Activated T-helper 2 cell treated with anti-CD3 and anti-CD28 coated beads, Interferon-gamma antibody, Interleukin-2, Interleukin-4, amounts not matched to agents 10 μg/mL and 5 μg/mL and 100 μg/mL, durations not matched to agents 14 hours and 24 hours and 36 hours (primary cell): ENCODE measurements around the gene DNAH10. TPM values are rescaled to one million over a fixed set of nuclear protein-coding genes. Genes with fewer than 3 reads are reported as not detected.
"Not testable (repeated sequence)": the region's sequence is repeated elsewhere in the genome, so short reads cannot be mapped to it uniquely, and the experiment has no call there.

ENCODE experiments used
- DNase-seq: peaks from one replicate; pipeline ENCODE4 v3.0.0; 2021; ENCODE audit warnings: low spot score
- H3K27ac Mint-ChIP-seq: one replicate; pipeline ENCODE4 v1.8.0; 2021; ENCODE audit warnings: mixed read lengths
- H3K27me3 Mint-ChIP-seq: one replicate; pipeline ENCODE4 v1.8.0; 2021; ENCODE audit warnings: low read depth, mixed read lengths
- H3K36me3 Mint-ChIP-seq: one replicate; pipeline ENCODE4 v1.8.0; 2021; ENCODE audit warnings: low read depth, mixed read lengths
- H3K4me1 Mint-ChIP-seq: one replicate; pipeline ENCODE4 v1.8.0; 2021; ENCODE audit warnings: low read depth, mixed read lengths
- H3K4me3 Mint-ChIP-seq: one replicate; pipeline ENCODE4 v1.8.0; 2021; ENCODE audit warnings: low read depth, mild to moderate bottlenecking, moderate library complexity, mixed read lengths
- H3K9me3 Mint-ChIP-seq: one replicate; pipeline ENCODE4 v1.8.0; 2021; ENCODE audit warnings: mixed read lengths
- intact Hi-C: fragments of 100-400 bp; cut with micrococcal nuclease; formaldehyde crosslinking; loops from one replicate; pipeline ENCODE4 v1.15.1; 2023
- total RNA-seq: library from RNA; stranded (reverse); gene quantifications from 2 replicates; pipeline ENCODE4 v1.2.3, GENCODE V29; 2022

Gene DNAH10
- total RNA-seq, 1 donor from 2014 or later, result 0.25 TPM

- no peak overlapping the region for H3K27ac Mint-ChIP-seq
- intact Hi-C loops, result no loop called here
- DNase-seq, result no peak
- H3K4me3 Mint-ChIP-seq, result no peak overlapping the region
- H3K36me3 Mint-ChIP-seq, result peaks cover 20% of the 10 kb centered on the region
- H3K27me3 Mint-ChIP-seq, result no peaks in the 10 kb centered on the region
- H3K4me1 Mint-ChIP-seq, result peaks cover 20% of the 10 kb centered on the region
- H3K9me3 Mint-ChIP-seq, result no peaks in the 10 kb centered on the region
Observed at GRCh38 chr12:123941624-123942237, 179.6 kb downstream of the DNAH10 start.

GRCh38 chr12:123942238-123942653 lies 180.1 kb downstream of the DNAH10 start:
- H3K4me1 Mint-ChIP-seq, result peaks cover 20% of the 10 kb centered on the region
- H3K4me3 Mint-ChIP-seq, result no peak overlapping the region
- H3K36me3 Mint-ChIP-seq, result peaks cover 18% of the 10 kb centered on the region
- no peaks in the 10 kb centered on the region for H3K27me3 Mint-ChIP-seq
- intact Hi-C loops, result no loop called here
- no peaks in the 10 kb centered on the region for H3K9me3 Mint-ChIP-seq
- no peak overlapping the region for H3K27ac Mint-ChIP-seq
- DNase-seq, result no peak

DNA sequence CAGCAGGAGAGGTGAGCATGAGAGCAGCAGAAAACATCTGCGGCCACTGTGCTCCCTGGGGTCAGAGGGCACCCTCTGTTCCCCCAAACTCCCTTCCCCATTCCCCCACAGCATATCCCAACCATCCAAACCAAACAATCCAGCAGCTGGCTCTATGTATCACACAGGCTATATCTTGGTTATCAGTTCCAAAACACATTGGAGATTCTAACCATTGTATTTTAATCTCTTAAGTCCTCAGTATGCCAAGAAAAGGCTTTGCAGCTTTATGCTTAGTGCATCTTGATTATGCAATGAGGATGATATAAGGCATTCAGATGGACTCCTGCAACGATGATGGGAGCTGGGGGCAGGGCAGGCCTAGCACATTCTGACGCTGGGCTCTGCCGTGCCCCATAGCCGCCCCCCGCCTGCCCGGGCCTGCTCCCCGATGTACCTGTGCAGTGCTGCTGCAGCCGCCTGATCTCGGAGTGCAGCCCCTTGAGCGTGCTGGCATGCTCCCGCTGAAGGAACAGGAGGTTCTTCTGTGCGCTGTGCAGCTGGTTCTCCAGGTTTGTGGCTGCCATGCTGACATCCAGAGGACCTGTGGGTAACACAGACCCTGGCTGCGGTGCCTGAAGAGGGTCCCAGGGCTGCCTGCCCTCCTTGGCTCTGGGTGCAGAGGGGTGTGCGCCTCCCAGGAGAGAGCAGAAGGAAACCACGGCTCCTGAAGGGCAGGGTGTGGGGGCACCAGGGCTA lies 181.0 kb downstream of the DNAH10 start:
- peaks cover 12% of the 10 kb centered on the region for H3K4me1 Mint-ChIP-seq
- H3K9me3 Mint-ChIP-seq, result no peaks in the 10 kb centered on the region
- H3K4me3 Mint-ChIP-seq, result no peak overlapping the region
- DNase-seq, result no peak
- H3K27me3 Mint-ChIP-seq, result no peaks in the 10 kb centered on the region
- intact Hi-C loops, result no loop called here
- no peak overlapping the region for H3K27ac Mint-ChIP-seq
- peaks cover 15% of the 10 kb centered on the region for H3K36me3 Mint-ChIP-seq

DNA sequence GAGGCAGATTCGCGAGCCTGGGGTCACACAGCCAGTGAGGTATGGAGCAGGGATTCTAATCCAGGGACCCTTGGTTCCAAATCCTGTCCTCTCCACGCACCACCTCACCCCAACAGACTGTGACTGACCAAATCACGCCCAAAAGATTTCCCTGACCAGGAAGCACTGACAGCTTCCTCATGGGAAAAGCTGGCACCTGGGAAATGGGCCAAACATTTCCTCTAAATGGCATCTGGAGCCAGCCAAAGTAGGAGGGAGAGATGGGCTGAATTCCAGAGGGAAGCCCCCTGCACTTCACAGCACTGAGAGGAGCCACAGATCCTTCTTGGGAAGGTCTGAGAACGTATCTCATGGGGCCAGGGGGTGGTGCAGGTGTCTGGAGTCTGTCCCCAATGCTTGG lies 181.7 kb downstream of the DNAH10 start:
- no peaks in the 10 kb centered on the region for H3K9me3 Mint-ChIP-seq
- intact Hi-C loops, result no loop called here
- no peaks in the 10 kb centered on the region for H3K27me3 Mint-ChIP-seq
- H3K27ac Mint-ChIP-seq, result no peak overlapping the region
- H3K4me3 Mint-ChIP-seq, result no peak overlapping the region
- peaks cover 4% of the 10 kb centered on the region for H3K4me1 Mint-ChIP-seq
- peaks cover 15% of the 10 kb centered on the region for H3K36me3 Mint-ChIP-seq
- DNase-seq, result no peak

GRCh38 chr12:123944696-123945095 lies 182.6 kb downstream of the DNAH10 start:
- Mint-ChIP-seq H3K9me3 (no peaks in the 10 kb centered on the region), H3K36me3 (peaks cover 15% of the 10 kb centered on the region)

DNA sequence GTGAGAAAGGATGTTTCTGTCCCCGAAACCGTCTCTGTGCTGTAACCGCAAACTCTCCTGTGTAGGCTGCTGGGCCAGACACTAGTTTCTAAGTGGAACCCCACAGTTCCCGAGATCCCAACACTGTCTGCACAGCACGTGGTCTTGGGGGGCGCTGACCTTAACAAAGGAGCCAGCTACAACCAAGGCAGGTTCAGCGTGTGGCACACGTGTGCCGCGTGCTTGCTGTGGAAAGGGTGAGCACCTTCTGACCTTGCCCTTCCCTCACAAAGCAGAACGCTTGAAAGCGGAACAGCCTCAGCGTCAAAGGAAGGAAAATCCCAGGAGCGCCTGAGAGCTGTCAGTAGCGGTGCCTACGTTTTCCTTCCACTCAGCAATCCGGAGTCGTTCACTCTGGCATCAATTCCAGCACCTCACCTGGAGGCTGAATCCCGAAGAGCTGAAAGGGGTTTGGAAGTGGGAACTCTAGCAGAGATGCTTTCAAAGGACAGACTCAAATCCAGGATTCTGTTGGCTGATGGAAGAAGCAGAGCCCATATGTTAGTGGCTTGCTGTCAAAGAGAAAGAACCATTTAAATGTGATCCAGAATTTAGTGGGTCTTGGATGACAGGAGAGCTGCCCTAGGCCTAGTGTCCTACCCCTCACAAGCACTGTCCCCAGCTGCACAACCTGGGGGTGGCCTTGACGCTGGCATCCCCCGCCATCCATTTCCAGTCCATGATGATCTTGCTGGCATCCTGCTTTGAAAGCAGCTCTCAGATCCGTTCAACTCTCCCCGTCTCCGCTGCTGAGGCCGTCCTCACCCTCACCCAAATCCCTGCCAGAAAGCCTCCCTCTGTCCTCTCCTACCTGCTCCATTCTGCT lies 183.4 kb downstream of the DNAH10 start:
- Mint-ChIP-seq H3K9me3 (no peaks in the 10 kb centered on the region), H3K27ac (no peak overlapping the region), H3K36me3 (peaks cover 15% of the 10 kb centered on the region), H3K4me3 (no peak overlapping the region), H3K27me3 (no peaks in the 10 kb centered on the region), H3K4me1 (no peaks in the 10 kb centered on the region)
- intact Hi-C loops, result no loop called here
- no peak for DNase-seq

More at GRCh38 chr12:123944696-123945095, 182.6 kb downstream of the DNAH10 start:
- no peaks in the 10 kb centered on the region for H3K27me3 Mint-ChIP-seq
- intact Hi-C loops, result no loop called here
- H3K4me3 Mint-ChIP-seq, result no peak overlapping the region
- no peaks in the 10 kb centered on the region for H3K4me1 Mint-ChIP-seq
- H3K27ac Mint-ChIP-seq, result no peak overlapping the region
- no peak for DNase-seq

- Mint-ChIP-seq H3K27me3 (no peaks in the 10 kb centered on the region), H3K27ac (no peak overlapping the region), H3K4me1 (no peaks in the 10 kb centered on the region), H3K4me3 (no peak overlapping the region), H3K9me3 (no peaks in the 10 kb centered on the region), H3K36me3 (peaks cover 15% of the 10 kb centered on the region)
- intact Hi-C loops, result no loop called here
- DNase-seq, result no peak
Observed at GRCh38 chr12:123946152-123946515, 184.0 kb downstream of the DNAH10 start.

DNA sequence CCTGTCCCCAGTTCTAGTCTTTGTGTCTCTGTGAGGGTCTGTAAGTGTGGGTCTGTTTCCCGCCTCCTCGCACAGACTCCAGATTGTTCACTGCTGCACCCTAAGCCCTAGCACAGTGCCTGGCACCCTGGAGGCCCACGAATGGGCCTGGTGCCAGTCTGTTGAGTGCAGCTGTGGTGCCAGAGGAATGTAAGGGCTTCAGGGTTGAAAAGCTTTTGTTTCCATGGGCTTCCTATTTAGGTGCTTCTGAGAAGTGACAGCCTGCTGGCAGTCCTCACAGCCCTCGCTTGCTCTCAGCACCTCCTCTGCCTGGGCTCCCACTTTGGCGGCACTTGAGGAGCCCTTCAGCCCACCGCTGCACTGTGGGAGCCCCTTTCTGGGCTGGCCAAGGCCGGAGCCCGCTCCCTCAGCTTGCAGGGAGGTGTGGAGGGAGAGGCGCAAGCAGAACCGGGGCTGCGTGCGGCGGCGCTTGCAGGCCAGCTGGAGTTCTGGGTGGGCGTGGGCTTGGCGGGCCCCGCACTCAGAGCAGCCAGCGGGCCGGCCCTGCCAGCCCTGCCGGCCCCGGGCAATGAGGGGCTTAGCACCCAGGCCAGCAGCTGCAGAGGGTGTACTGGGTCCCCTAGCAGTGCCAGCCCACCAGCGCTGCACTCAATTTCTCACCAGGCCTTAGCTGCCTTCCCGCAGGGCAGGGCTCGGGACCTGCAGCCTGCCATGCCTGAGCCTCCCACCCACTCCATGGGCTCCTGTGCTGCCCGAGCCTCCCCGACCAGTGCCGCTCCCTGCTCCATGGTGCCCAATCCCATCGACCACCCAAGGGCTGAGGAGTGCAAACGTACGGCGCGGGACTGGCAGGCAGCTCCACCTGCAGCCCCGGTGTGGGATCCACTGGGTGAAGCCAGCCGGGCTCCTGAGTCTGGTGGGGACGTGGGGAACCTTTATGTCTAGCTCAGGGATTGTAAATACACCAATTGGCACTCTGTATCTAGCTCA lies 184.7 kb downstream of the DNAH10 start:
- H3K27ac Mint-ChIP-seq, H3K27me3 Mint-ChIP-seq, H3K9me3 Mint-ChIP-seq, DNase-seq, H3K4me1 Mint-ChIP-seq, H3K4me3 Mint-ChIP-seq, intact Hi-C loops: not testable (repeated sequence)
- H3K36me3 Mint-ChIP-seq, result peaks cover 11% of the 10 kb centered on the region

DNA sequence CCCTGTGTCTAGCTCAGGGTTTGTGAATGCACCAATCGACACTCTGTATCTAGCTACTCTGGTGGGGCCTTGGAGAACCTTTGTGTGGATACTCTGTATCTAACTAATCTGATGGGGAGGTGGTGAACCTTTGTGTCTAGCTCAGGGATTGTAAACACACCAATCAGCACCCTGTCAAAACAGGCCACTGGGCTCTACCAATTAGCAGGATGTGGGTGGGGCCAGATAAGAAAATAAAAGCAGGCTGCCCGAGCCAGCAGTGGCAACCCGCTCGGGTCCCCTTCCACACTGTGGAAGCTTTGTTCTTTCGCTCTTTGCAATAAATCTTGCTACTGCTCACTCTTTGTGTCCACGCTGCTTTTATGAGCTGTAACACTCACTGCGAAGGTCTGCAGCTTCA lies 185.4 kb downstream of the DNAH10 start:
- H3K36me3 Mint-ChIP-seq, H3K27me3 Mint-ChIP-seq, H3K4me3 Mint-ChIP-seq, H3K9me3 Mint-ChIP-seq, H3K4me1 Mint-ChIP-seq, H3K27ac Mint-ChIP-seq, intact Hi-C loops, DNase-seq: not testable (repeated sequence)

DNA sequence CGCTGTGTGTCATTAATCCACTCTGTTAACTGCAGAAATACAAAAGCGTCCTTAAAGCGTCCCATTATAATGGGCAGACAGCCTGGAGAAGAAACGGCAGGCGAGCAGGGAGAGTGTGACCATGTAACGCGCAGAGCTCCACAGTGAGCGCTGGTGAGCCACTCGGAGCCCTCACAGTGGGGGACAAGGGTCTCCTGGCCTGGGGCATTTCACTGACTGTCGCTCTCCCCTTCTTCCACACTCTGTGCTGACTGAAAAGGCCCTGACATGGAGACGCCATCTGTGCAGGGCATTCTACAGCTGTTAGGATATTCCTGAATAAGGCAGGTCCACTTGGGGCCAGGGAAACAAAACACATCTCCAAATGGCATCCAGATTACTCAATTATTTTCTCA lies 186.3 kb downstream of the DNAH10 start:
- intact Hi-C loops, result no loop called here
- H3K36me3 Mint-ChIP-seq, result no peaks in the 10 kb centered on the region

GRCh38 chr12:123948796-123949769 lies 187.0 kb downstream of the DNAH10 start:
- intact Hi-C loops, result no loop called here
- H3K36me3 Mint-ChIP-seq, result no peaks in the 10 kb centered on the region
- no peak overlapping the region for H3K27ac Mint-ChIP-seq
- H3K4me3 Mint-ChIP-seq, result no peak overlapping the region
- no peaks in the 10 kb centered on the region for H3K27me3 Mint-ChIP-seq
- H3K4me1 Mint-ChIP-seq, result no peaks in the 10 kb centered on the region
- no peaks in the 10 kb centered on the region for H3K9me3 Mint-ChIP-seq
- DNase-seq, result no peak

More for the DNA sequence above, 186.3 kb downstream of the DNAH10 start:
- Mint-ChIP-seq H3K4me3 (no peak overlapping the region), H3K27ac (no peak overlapping the region), H3K27me3 (no peaks in the 10 kb centered on the region), H3K9me3 (no peaks in the 10 kb centered on the region), H3K4me1 (no peaks in the 10 kb centered on the region)
- DNase-seq, result no peak
